Activated CD8-positive, alpha-beta memory T cell treated with anti-CD3 and anti-CD28 coated beads for 1 hour (primary cell): ENCODE measurements around the gene CXCL5.
"Not testable (repeated sequence)": the region's sequence is repeated elsewhere in the genome, so short reads cannot be mapped to it uniquely, and the experiment has no call there.

ENCODE experiments used
- DNase-seq, 2 donors: peaks; one replicate each; pipeline ENCODE4 v3.0.0-alpha.2; 2020; ENCODE audit warnings: low read depth in 1 of 2; ENCODE audit errors: extremely low read depth in 1 of 2

The CXCL5 gene

GRCh38 chr4:73974352-73974751 lies 24.1 kb downstream of the CXCL5 start:
- no peak for DNase-seq

GRCh38 chr4:73970945-73971344 lies 27.5 kb downstream of the CXCL5 start:
- no peak for DNase-seq

- no peak for DNase-seq
Observed at GRCh38 chr4:73970011-73970410, 28.5 kb downstream of the CXCL5 start.

- DNase-seq = no peak
Observed at GRCh38 chr4:73967866-73968265, 30.6 kb downstream of the CXCL5 start.

GRCh38 chr4:73964862-73965611 lies 33.4 kb downstream of the CXCL5 start:
- no peak for DNase-seq

- DNase-seq = no peak
Observed at GRCh38 chr4:73962724-73963123, 35.8 kb downstream of the CXCL5 start.

- not testable (repeated sequence) for DNase-seq
Observed at GRCh38 chr4:73959041-73959440, 39.4 kb downstream of the CXCL5 start.

- DNase-seq = no peak
Observed at GRCh38 chr4:73952352-73952751, 46.1 kb downstream of the CXCL5 start.

GRCh38 chr4:73950376-73950920 lies 48.0 kb downstream of the CXCL5 start:
- DNase-seq = not testable (repeated sequence)

- no peak for DNase-seq
Observed at GRCh38 chr4:73948990-73949706, 49.3 kb downstream of the CXCL5 start.

- DNase-seq = no peak
Observed at GRCh38 chr4:73948291-73948690, 50.2 kb downstream of the CXCL5 start.

- no peak for DNase-seq
Observed at GRCh38 chr4:73947239-73947985, 51.1 kb downstream of the CXCL5 start.

- no peak for DNase-seq
Observed at GRCh38 chr4:73945674-73946449, 52.6 kb downstream of the CXCL5 start.
